ENCODE measurements around the gene FAH.

FAH gene

GRCh38 chr15:80182611-80183261 lies 29.9 kb downstream of the FAH start:
- Histone ChIP-seq H3K27ac (ENCODE audit: low read length) (no peak overlapping the region), H3K9ac (ENCODE audit: low read depth, low read length) (no peak overlapping the region), H3K4me2 (ENCODE audit: insufficient read depth, low read length) (no peak overlapping the region), H3K4me1 (ENCODE audit: insufficient read depth, low read length) (no peaks in the 10 kb centered on the region), H3K4me3 (ENCODE audit: low read depth in 1 of 2, low read length in 2 of 2) (no peak overlapping the region), H3K27me3 (ENCODE audit: insufficient read depth, low read length, poor library complexity) (no peaks in the 10 kb centered on the region), H3K9me3 (ENCODE audit: insufficient read depth, low read length, severe bottlenecking) (no peaks in the 10 kb centered on the region), H4K20me1 (ENCODE audit: insufficient read depth, low read length) (no peaks in the 10 kb centered on the region), H2AFZ (ENCODE audit: low read depth, low read length) (no peak overlapping the region), H3K36me3 (ENCODE audit: insufficient read depth, low read length) (no peaks in the 10 kb centered on the region; the same call in 1 of the 2 replicates), H3K79me2 (ENCODE audit: insufficient read depth, low read length) (no peaks in the 10 kb centered on the region)
- TF ChIP-seq CTCF (IDR thresholded peaks at IDR 0.05; ENCODE audit: borderline replicate concordance, extremely low read depth, low read length, poor library complexity, severe bottlenecking) (no peak), EZH2 (IDR thresholded peaks at IDR 0.05; ENCODE audit: borderline replicate concordance, low read depth, low read length, severe bottlenecking) (no peak)
- DNase-seq (no peak), ATAC-seq (ENCODE audit: insufficient read depth, low read depth) (no peak)

GRCh38 chr15:80183306-80183705 lies 30.5 kb downstream of the FAH start:
- TF ChIP-seq CTCF (IDR thresholded peaks at IDR 0.05; ENCODE audit: borderline replicate concordance, extremely low read depth, low read length, poor library complexity, severe bottlenecking) (no peak), EZH2 (IDR thresholded peaks at IDR 0.05; ENCODE audit: borderline replicate concordance, low read depth, low read length, severe bottlenecking) (no peak)
- no peak overlapping the region for H3K4me3 ChIP-seq (ENCODE audit: low read depth in 1 of 2, low read length in 2 of 2)
- no peaks in the 10 kb centered on the region for H3K9me3 ChIP-seq (ENCODE audit: insufficient read depth, low read length, severe bottlenecking)
- H3K4me2 ChIP-seq (ENCODE audit: insufficient read depth, low read length), result no peak overlapping the region
- H3K4me1 ChIP-seq (ENCODE audit: insufficient read depth, low read length), result no peaks in the 10 kb centered on the region
- no peaks in the 10 kb centered on the region for H4K20me1 ChIP-seq (ENCODE audit: insufficient read depth, low read length)
- no peaks in the 10 kb centered on the region for H3K79me2 ChIP-seq (ENCODE audit: insufficient read depth, low read length)
- no peak overlapping the region for H2AFZ ChIP-seq (ENCODE audit: low read depth, low read length)
- no peaks in the 10 kb centered on the region for H3K27me3 ChIP-seq (ENCODE audit: insufficient read depth, low read length, poor library complexity)
- no peak overlapping the region for H3K9ac ChIP-seq (ENCODE audit: low read depth, low read length)
- DNase-seq, result no peak
- no peak for ATAC-seq (ENCODE audit: insufficient read depth, low read depth)
- no peaks in the 10 kb centered on the region; the same call in 1 of the 2 replicates for H3K36me3 ChIP-seq (ENCODE audit: insufficient read depth, low read length)
- H3K27ac ChIP-seq (ENCODE audit: low read length), result no peak overlapping the region

GRCh38 chr15:80183886-80184285 lies 31.1 kb downstream of the FAH start:
- ATAC-seq (ENCODE audit: insufficient read depth, low read depth), result no peak

More at GRCh38 chr15:80183886-80184285, 31.1 kb downstream of the FAH start:
- no peak for TF ChIP-seq EZH2 (IDR thresholded peaks at IDR 0.05; ENCODE audit: borderline replicate concordance, low read depth, low read length, severe bottlenecking)
- TF ChIP-seq CTCF (IDR thresholded peaks at IDR 0.05; ENCODE audit: borderline replicate concordance, extremely low read depth, low read length, poor library complexity, severe bottlenecking), result peak; percentile 15
- H3K27ac ChIP-seq (ENCODE audit: low read length), result no peak overlapping the region
- no peak overlapping the region for H3K9ac ChIP-seq (ENCODE audit: low read depth, low read length)
- H2AFZ ChIP-seq (ENCODE audit: low read depth, low read length), result no peak overlapping the region
- no peaks in the 10 kb centered on the region for H3K4me1 ChIP-seq (ENCODE audit: insufficient read depth, low read length)
- H3K79me2 ChIP-seq (ENCODE audit: insufficient read depth, low read length), result no peaks in the 10 kb centered on the region
- H3K9me3 ChIP-seq (ENCODE audit: insufficient read depth, low read length, severe bottlenecking), result no peaks in the 10 kb centered on the region
- H3K4me2 ChIP-seq (ENCODE audit: insufficient read depth, low read length), result no peak overlapping the region
- no peaks in the 10 kb centered on the region; the same call in 1 of the 2 replicates for H3K36me3 ChIP-seq (ENCODE audit: insufficient read depth, low read length)
- H3K4me3 ChIP-seq (ENCODE audit: low read depth in 1 of 2, low read length in 2 of 2), result no peak overlapping the region
- H3K27me3 ChIP-seq (ENCODE audit: insufficient read depth, low read length, poor library complexity), result no peaks in the 10 kb centered on the region
- H4K20me1 ChIP-seq (ENCODE audit: insufficient read depth, low read length), result no peaks in the 10 kb centered on the region
- DNase-seq, result no peak
